PFSK-1 (cell line): ENCODE results near the gene SLC38A2.

Experiments
- FOXP2 ChIP-seq: optimal IDR thresholded peaks from 2 replicates; pipeline ENCODE3; 2011; ENCODE audit warnings: borderline replicate concordance, control low read depth, inconsistent platforms; ENCODE audit not compliant: insufficient read depth; ENCODE audit errors: extremely low read length, extremely low read depth
- POLR2AphosphoS5 ChIP-seq: IDR thresholded peaks from 2 replicates; pipeline ENCODE4 v1.6.1; 2012; ENCODE audit warnings: low read depth, mild to moderate bottlenecking, control low read depth, low read length, moderate library complexity
- REST ChIP-seq, 2 experiments: IDR thresholded peaks; 2 replicates each; pipeline versions ENCODE4 v1.6.1 to v1.8.0; 2011 to 2012; ENCODE audit warnings: low read depth in 2 of 2, low read length in 2 of 2, control low read depth in 1 of 2, inconsistent platforms in 1 of 2, mild to moderate bottlenecking in 1 of 2, moderate library complexity in 1 of 2; ENCODE audit not compliant: insufficient read depth in 1 of 2
- SIN3A ChIP-seq: IDR thresholded peaks from 2 replicates; pipeline ENCODE4 v1.6.1; 2012; ENCODE audit warnings: mild to moderate bottlenecking, low read length, moderate library complexity, borderline replicate concordance; ENCODE audit not compliant: insufficient read depth
- TAF1 ChIP-seq: IDR thresholded peaks from 2 replicates; pipeline ENCODE4 v1.6.1; 2012; ENCODE audit warnings: low read length, control low read depth, borderline replicate concordance; ENCODE audit not compliant: insufficient read depth

- TF ChIP-seq REST (IDR thresholded peaks at IDR 0.05; ENCODE audit: insufficient read depth in 1 of 2, low read depth in 2 of 2, low read length in 2 of 2) (0 out of 4 replicates have a peak, but pooled peaks of 1 of the 2 experiments have one; percentile 14), SIN3A (no peak), POLR2AphosphoS5 (peak; percentile 31; the same call in 1 of the 2 replicates), TAF1 (no peak), FOXP2 (no peak)
Measured at GRCh38 chr12:46383654-46384450, 11.3 kb upstream of the SLC38A2 start.
